SK-N-MC (cell line): ENCODE data around the gene ARHGAP31.

Source experiments
- EZH2 ChIP-seq: fragments of 200-600 bp; sonication (generic); IDR thresholded peaks from one replicate; pipeline ENCODE4 v1.6.1; 2017; ENCODE audit warnings: antibody characterized with exemption
- FOXP2 ChIP-seq: optimal IDR thresholded peaks from 2 replicates; pipeline ENCODE3; 2011; ENCODE audit warnings: mild to moderate bottlenecking, moderate library complexity; ENCODE audit not compliant: insufficient read depth; ENCODE audit errors: extremely low read length, control extremely low read depth
- POLR2AphosphoS5 ChIP-seq: IDR thresholded peaks from 2 replicates; pipeline ENCODE4 v1.6.1; 2012; ENCODE audit warnings: mild to moderate bottlenecking, low read depth, low read length, borderline replicate concordance

- TF ChIP-seq FOXP2 (no peak), EZH2 (no peak), POLR2AphosphoS5 (no peak)
Measured at GRCh38 chr3:119356646-119357045, 62.5 kb downstream of the ARHGAP31 start.
